Psoas muscle (tissue), 8 donors: Measurements from ENCODE around the gene GTF3C5. TPM values are rescaled to one million over a fixed set of nuclear protein-coding genes. Genes with fewer than 3 reads are reported as not detected.
"Not testable (repeated sequence)": the region's sequence is repeated elsewhere in the genome, so short reads cannot be mapped to it uniquely, and the experiment has no call there.

Experiments
- ATAC-seq, 4 donors: fragments of 200-7000 bp; cut with Tn5 transposase; one replicate each; pipeline ENCODE4 v1.9.1; 2020; ENCODE audit warnings: moderate library complexity in 3 of 4, mild to moderate bottlenecking in 2 of 4
- DNase-seq, 2 donors: peaks; one replicate each; pipeline ENCODE4 v3.0.0-alpha.2; 2020
- H3K27ac ChIP-seq: fragments of 200-600 bp; one replicate; pipeline ENCODE4 v1.8.0; 2022
- H3K27me3 ChIP-seq, 3 donors: fragments of 200-600 bp in 1 of 3; one replicate each; pipeline versions ENCODE4 v1.6.1 to v1.8.0; 2013 to 2022; ENCODE audit warnings: low read length in 2 of 3, mild to moderate bottlenecking in 2 of 3, moderate library complexity in 1 of 3; ENCODE audit not compliant: insufficient read depth in 3 of 3
- H3K36me3 ChIP-seq, 2 donors: fragments of 200-600 bp in 1 of 2; one replicate each; pipeline versions ENCODE4 v1.6.1 to v1.8.0; 2013 to 2022; ENCODE audit warnings: low read depth in 1 of 2, mild to moderate bottlenecking in 1 of 2, moderate library complexity in 1 of 2; ENCODE audit not compliant: insufficient read depth in 1 of 2
- H3K4me1 ChIP-seq: fragments of 200-600 bp; one replicate; pipeline ENCODE4 v1.8.0; 2022
- H3K4me3 ChIP-seq: fragments of 200-600 bp; one replicate; pipeline ENCODE4 v1.8.0; 2022; ENCODE audit warnings: mild to moderate bottlenecking
- H3K9me3 ChIP-seq: fragments of 200-600 bp; one replicate; pipeline ENCODE4 v1.8.0; 2022
- CTCF ChIP-seq: fragments of 200-600 bp; IDR thresholded peaks from one replicate; pipeline ENCODE4 v1.8.0; 2022; ENCODE audit warnings: antibody characterized with exemption
- WGBS, 3 donors: extraction: QIAGEN DNeasy Blood & Tissue Kit; methylation state at CpG; one replicate each; pipeline versions ENCODE4 v1.1.6 to v1.1.7; 2013; 5-methylcytosine and 5-hydroxymethylcytosine counted together
- intact Hi-C, 2 donors: fragments of 100-400 bp; cut with DNase I; formaldehyde crosslinking; loops; one replicate each; pipeline versions ENCODE4 v1.11.0 to v1.14.2; 2022
- polyA plus RNA-seq, 3 donors: library from polyadenylated mRNA; stranded (reverse); fragments of 200-250 nt; gene quantifications; one replicate each; pipeline ENCODE4 v1.2.3, GENCODE V29; 2013
- total RNA-seq, 4 donors: library from RNA; stranded (reverse); fragmentation: NEBNext Ultra II Directional in 2 of 4; extraction: Animal tissue kit (Norgen Biotek cat#: 25700) in 2 of 4; gene quantifications; one replicate each; pipeline versions ENCODE4 v1.2.1 to v1.2.4, GENCODE V29; 2021 to 2023
- donor health status: healthy with polysubstance abuse.
- donor health status: DM: no; HTN: no; CAD: no; lungs with moderate emphysema.
- donor health status: Bipolar disorder and iron deficiency.
- donor health status: healthy.
- donor health status: DM: yes; HTN: yes; CAD: no.
- donor health status: DM: no; HTN: no; CAD: no.
- donor health status: DM: no; HTN: no; CAD: no.
- donor health status: DM: yes; HTN: yes; CAD: no.

GTF3C5 gene
- total and polyA plus RNA-seq, 7 donors: 34.6 to 70.8 (median 42.7) TPM

DNA sequence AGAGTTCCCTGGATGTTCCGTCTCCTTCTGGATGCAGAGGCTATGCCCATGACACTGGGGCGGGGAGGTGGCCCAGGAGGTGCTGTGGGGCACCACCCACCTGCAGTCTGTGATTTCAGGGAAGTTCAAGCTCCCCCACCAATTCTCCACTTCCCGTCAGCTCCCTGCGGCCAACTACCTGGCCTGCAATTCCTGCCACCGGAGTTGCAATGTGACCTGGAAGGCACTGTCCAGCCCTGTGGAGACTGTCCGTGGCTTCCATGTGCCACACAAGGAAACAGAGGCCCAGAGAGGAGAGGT, 35.7 kb upstream of the GTF3C5 start:
- intact Hi-C loops: no loop called here
- ATAC-seq (no peak), DNase-seq (no peak)
- Histone ChIP-seq H3K27ac (no peak overlapping the region), H3K27me3 (peaks cover 0 to 42% (median 5%) of the 10 kb centered on the region in 3 donors), H3K4me3 (no peak overlapping the region), H3K4me1 (no peaks in the 10 kb centered on the region), H3K36me3 (no peaks in the 10 kb centered on the region), H3K9me3 (no peaks in the 10 kb centered on the region)
- WGBS, 3 donors: 75 to 85% (median 84%) methylated on average over 6 of the region's 6 CpGs
- no peak for TF ChIP-seq CTCF

DNA sequence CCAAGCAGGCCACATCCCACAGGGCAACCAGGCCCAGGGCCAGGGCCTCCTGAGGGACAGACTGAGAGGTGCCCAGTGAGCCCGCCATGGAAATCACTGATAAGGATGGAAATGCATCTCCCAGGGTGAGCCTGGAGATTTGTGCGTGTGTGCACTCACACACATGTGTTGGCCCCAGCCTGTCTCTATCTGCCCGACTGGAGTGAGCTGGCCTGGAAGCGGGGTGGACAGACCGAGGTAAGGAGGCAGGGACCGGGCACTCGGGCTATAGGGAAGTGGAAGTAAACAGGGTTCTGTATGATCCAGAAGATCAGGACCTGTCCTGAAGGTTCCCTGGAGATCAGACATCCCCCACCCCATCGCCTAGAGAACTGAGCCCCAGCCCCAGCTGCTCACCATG, 34.9 kb upstream of the GTF3C5 start:
- intact Hi-C loops: no loop called here
- 70 to 88% (median 82%) methylated on average over 8 of the region's 8 CpGs for WGBS, 3 donors
- ATAC-seq: no peak

DNA sequence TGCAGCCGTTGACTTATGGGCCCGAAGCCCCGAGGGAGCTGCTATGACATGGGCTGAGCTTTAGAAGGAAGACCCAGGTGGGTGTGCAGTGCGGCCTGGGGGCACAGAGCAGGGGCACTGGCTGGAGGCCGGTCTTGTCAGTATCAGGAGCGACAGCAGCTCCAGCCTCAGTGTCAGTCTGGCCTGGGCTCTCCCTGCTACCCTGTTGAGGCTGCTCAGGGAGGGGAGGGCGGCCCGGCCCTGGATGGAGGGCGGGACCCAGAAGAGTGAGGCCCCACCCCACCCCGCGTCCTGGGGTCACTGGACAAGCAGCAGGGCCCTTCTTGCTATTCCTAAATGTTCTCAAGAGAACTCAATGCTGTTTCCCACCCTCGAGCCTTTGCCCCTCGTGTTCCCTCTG, 34.3 kb upstream of the GTF3C5 start:
- Histone ChIP-seq H3K36me3 (no peaks in the 10 kb centered on the region), H3K27ac (no peak overlapping the region), H3K4me1 (no peaks in the 10 kb centered on the region), H3K27me3 (peaks cover 0 to 44% (median 5%) of the 10 kb centered on the region in 3 donors), H3K4me3 (no peak overlapping the region), H3K9me3 (no peaks in the 10 kb centered on the region)
- no peak for ATAC-seq
- 57 to 70% (median 59%) methylated on average over 12 to 13 of the region's 13 CpGs for WGBS, 3 donors
- intact Hi-C loops: no loop called here
- DNase-seq: no peak
- TF ChIP-seq CTCF: no peak

More for the DNA sequence above, 34.9 kb upstream of the GTF3C5 start:
- Histone ChIP-seq H3K4me3 (no peak overlapping the region), H3K27me3 (peaks cover 0 to 45% (median 5%) of the 10 kb centered on the region in 3 donors), H3K27ac (no peak overlapping the region), H3K36me3 (no peaks in the 10 kb centered on the region), H3K4me1 (no peaks in the 10 kb centered on the region), H3K9me3 (no peaks in the 10 kb centered on the region)
- TF ChIP-seq CTCF: no peak
- no peak for DNase-seq

GRCh38 chr9:132997591-132997990, 33.2 kb upstream of the GTF3C5 start:
- no peaks in the 10 kb centered on the region for H3K36me3 ChIP-seq
- ATAC-seq: no peak
- H3K27me3 ChIP-seq: peaks cover 0 to 40% (median 4%) of the 10 kb centered on the region in 3 donors
- no peak overlapping the region for H3K27ac ChIP-seq
- DNase-seq: no peak
- 24 to 35% (median 32%) methylated on average over 4 of the region's 4 CpGs for WGBS, 3 donors
- no peak for TF ChIP-seq CTCF
- H3K9me3 ChIP-seq: no peaks in the 10 kb centered on the region
- H3K4me1 ChIP-seq: no peaks in the 10 kb centered on the region
- intact Hi-C loops: no loop called here
- no peak overlapping the region for H3K4me3 ChIP-seq

- peaks cover 0 to 44% (median 4%) of the 10 kb centered on the region in 3 donors for H3K27me3 ChIP-seq
These were observed 32.6 kb upstream of the GTF3C5 start for GRCh38 chr9:132998221-132998620.

More at GRCh38 chr9:132998221-132998620, 32.6 kb upstream of the GTF3C5 start:
- H3K4me3 ChIP-seq, DNase-seq, H3K9me3 ChIP-seq, H3K36me3 ChIP-seq, intact Hi-C loops, ATAC-seq, H3K4me1 ChIP-seq, H3K27ac ChIP-seq: not testable (repeated sequence)
- WGBS, 3 donors: 67 to 85% (median 83%) methylated on average over 3 to 4 of the region's 4 CpGs
